GM10266 (cell line): ENCODE measurements around the gene PRR27.

ENCODE experiments used
- DNase-seq: peaks from one replicate; pipeline ENCODE4 v3.0.0; 2012; ENCODE audit errors: extremely low spot score
- TF ChIP-seq, protein P1 (sequence below): IDR thresholded peaks from 2 replicates; pipeline ENCODE4 v1.5.1; 2012; ENCODE audit warnings: mild to moderate bottlenecking, low read depth; ENCODE audit not compliant: control insufficient read depth, insufficient read depth; ENCODE audit errors: missing control alignments

The PRR27 gene

GRCh38 chr4:70153937-70154336, at the start of gene PRR27:
Gene PRR27, plus strand, starts transcription at chr4:70154237. Its CDS starts 139 bp downstream, at chr4:70154376.
- TF ChIP-seq, protein P1, sequence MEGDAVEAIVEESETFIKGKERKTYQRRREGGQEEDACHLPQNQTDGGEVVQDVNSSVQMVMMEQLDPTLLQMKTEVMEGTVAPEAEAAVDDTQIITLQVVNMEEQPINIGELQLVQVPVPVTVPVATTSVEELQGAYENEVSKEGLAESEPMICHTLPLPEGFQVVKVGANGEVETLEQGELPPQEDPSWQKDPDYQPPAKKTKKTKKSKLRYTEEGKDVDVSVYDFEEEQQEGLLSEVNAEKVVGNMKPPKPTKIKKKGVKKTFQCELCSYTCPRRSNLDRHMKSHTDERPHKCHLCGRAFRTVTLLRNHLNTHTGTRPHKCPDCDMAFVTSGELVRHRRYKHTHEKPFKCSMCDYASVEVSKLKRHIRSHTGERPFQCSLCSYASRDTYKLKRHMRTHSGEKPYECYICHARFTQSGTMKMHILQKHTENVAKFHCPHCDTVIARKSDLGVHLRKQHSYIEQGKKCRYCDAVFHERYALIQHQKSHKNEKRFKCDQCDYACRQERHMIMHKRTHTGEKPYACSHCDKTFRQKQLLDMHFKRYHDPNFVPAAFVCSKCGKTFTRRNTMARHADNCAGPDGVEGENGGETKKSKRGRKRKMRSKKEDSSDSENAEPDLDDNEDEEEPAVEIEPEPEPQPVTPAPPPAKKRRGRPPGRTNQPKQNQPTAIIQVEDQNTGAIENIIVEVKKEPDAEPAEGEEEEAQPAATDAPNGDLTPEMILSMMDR, result no peak

DNA sequence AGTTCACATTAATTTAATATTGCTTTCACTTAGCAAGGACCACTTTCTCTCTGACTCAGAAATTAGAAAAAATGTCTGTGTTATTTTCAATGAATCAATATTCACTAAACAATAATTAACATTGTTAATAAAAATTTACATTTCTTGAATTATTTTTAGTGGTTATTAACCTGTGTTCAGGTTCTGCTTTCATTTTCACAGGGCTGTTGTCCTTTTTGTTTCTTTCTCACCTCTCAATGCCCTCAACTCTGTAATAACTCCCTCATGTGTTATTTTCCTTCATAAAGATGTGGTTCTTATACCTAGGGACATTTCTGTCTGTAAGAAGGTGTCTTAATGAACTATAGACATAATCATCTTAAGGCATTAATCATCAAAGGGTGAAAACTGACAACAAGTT, 43.1 kb upstream of the PRR27 start:
- TF ChIP-seq, protein P1, result no peak
- DNase-seq, result no peak

More at GRCh38 chr4:70153937-70154336, at the start of gene PRR27:
- DNase-seq, result no peak

DNA sequence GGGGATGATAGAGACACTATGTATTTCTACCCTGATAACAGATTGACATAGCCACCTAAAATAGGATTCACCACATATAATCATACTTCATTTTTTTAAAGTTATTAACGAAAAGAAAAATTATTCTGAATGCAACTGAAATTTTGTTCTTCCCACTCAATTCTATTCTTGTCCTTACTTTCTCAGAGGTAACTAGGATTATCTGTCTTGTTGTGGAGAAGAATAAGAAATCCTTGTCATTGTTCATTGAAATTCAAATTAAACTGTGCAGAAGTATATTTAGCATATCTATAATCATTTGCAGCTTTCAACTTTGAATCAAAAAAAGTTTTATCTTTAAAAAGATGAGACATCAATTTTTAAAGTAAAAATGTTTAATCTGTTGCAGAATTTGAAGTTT, 40.4 kb upstream of the PRR27 start:
- DNase-seq, result no peak

DNA sequence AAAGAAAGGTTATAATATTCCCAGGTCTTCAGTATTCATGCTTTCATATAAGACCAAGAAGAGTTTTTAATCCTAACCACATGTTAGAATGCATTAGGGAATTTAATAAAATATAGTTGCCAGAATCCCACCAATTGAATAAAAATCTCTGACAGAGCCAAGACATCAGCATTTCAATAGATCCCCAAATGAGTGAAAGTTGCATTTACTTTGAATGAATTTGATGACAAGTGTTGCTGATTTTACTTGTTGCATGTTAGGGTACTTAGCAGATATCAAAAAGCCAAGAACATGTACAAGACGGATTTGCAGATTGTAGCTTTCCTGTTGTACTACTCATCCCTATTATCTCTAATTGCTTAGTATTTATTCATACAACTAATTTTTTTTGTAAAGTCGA, 39.9 kb upstream of the PRR27 start:
- TF ChIP-seq, protein P1, result no peak
- no peak for DNase-seq

More for the DNA sequence above, 40.4 kb upstream of the PRR27 start:
- TF ChIP-seq, protein P1, result no peak

DNA sequence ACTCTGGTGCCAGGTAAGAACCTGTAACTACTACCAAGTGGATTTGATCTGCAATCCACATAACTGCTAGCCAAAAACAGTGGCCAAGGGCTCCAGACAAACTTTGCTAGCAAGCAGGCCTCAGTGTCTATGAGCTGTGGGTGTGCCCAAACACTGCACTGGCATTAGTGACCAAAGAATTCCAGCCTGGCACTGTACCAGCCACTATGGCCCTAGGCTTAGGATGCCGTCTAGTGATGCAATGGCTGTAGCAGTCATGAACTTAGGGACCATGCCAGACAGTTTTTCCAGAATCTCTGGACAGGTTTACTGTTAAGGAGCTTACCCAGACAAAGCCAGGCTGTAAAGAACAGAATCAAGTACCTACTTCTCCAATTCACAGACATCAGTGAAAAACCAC, 33.7 kb upstream of the PRR27 start:
- DNase-seq, result no peak
- TF ChIP-seq, protein P1, result no peak

- TF ChIP-seq, protein P1, result no peak
- no peak for DNase-seq
Observed at GRCh38 chr4:70133473-70133872, 20.6 kb upstream of the PRR27 start.

DNA sequence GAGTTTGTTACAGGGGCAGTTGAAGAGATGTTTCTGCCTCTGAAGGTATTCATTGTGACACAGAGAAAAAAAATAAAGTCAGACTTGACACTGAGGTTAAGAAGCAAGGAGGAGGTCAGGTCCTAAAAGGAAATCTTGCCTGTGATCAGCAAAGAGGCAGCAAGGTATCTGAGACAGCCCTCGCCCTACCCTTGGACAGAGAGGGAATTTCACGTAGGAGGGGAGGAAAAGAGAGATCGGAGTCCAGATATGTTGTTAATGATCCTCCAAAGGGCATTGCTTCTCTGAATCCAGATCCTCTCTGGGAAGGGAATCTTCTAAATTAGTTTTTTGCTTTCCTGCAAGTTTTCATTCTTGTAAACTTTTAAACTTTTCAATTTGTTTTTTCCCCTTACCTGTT, 15.3 kb upstream of the PRR27 start:
- TF ChIP-seq, protein P1, result no peak
- no peak for DNase-seq
